ENCODE data around the gene SYNE1.
"Not testable (repeated sequence)": the region's sequence is repeated elsewhere in the genome, so short reads cannot be mapped to it uniquely, and the experiment has no call there.

The SYNE1 gene

GRCh38 chr6:152423216-152424103, 213.7 kb downstream of the SYNE1 start:
- DNase-seq (ENCODE audit: low spot score): peak; percentile 13

- DNase-seq (ENCODE audit: low spot score): not testable (repeated sequence)
Measured at GRCh38 chr6:152421496-152421895, 215.7 kb downstream of the SYNE1 start.

GRCh38 chr6:152420696-152421095, 216.5 kb downstream of the SYNE1 start:
- no peak for DNase-seq (ENCODE audit: low spot score)

GRCh38 chr6:152418551-152418950, 218.6 kb downstream of the SYNE1 start:
- DNase-seq (ENCODE audit: low spot score): no peak

- no peak for DNase-seq (ENCODE audit: low spot score)
Measured at GRCh38 chr6:152416652-152417051, 220.5 kb downstream of the SYNE1 start.

GRCh38 chr6:152404936-152405595, 232.1 kb downstream of the SYNE1 start:
- DNase-seq (ENCODE audit: low spot score): no peak

GRCh38 chr6:152404086-152404857, 232.9 kb downstream of the SYNE1 start:
- no peak for DNase-seq (ENCODE audit: low spot score)

GRCh38 chr6:152402791-152403190, 234.4 kb downstream of the SYNE1 start:
- no peak for DNase-seq (ENCODE audit: low spot score)

GRCh38 chr6:152401978-152402377, 235.2 kb downstream of the SYNE1 start:
- DNase-seq (ENCODE audit: low spot score): no peak

- no peak for DNase-seq (ENCODE audit: low spot score)
Measured at GRCh38 chr6:152399399-152399798, 237.8 kb downstream of the SYNE1 start.

GRCh38 chr6:152398993-152399392, 238.2 kb downstream of the SYNE1 start:
- DNase-seq (ENCODE audit: low spot score): no peak

GRCh38 chr6:152398316-152398715, 238.8 kb downstream of the SYNE1 start:
- DNase-seq (ENCODE audit: low spot score): no peak

GRCh38 chr6:152394303-152394702, 242.9 kb downstream of the SYNE1 start:
- DNase-seq (ENCODE audit: low spot score): no peak

GRCh38 chr6:152391179-152391880, 245.8 kb downstream of the SYNE1 start:
- no peak for DNase-seq (ENCODE audit: low spot score)

- no peak for DNase-seq (ENCODE audit: low spot score)
Measured at GRCh38 chr6:152387091-152387490, 250.1 kb downstream of the SYNE1 start.

GRCh38 chr6:152386131-152386530, 251.0 kb downstream of the SYNE1 start:
- no peak for DNase-seq (ENCODE audit: low spot score)

- DNase-seq (ENCODE audit: low spot score): no peak
Measured at GRCh38 chr6:152380993-152381898, 255.9 kb downstream of the SYNE1 start.

- DNase-seq (ENCODE audit: low spot score): no peak
Measured at GRCh38 chr6:152380351-152380767, 256.8 kb downstream of the SYNE1 start.

GRCh38 chr6:152379423-152379822, 257.7 kb downstream of the SYNE1 start:
- no peak for DNase-seq (ENCODE audit: low spot score)

- DNase-seq (ENCODE audit: low spot score): no peak
Measured at GRCh38 chr6:152378169-152378568, 259.0 kb downstream of the SYNE1 start.

- no peak for DNase-seq (ENCODE audit: low spot score)
Measured at GRCh38 chr6:152375197-152375596, 262.0 kb downstream of the SYNE1 start.

Measured in NAMALWA (cell line).